Hepatic stellate cell (primary cell): Measurements from ENCODE around the gene CLK4.

Experiments
- DNase-seq: peaks from one replicate; pipeline ENCODE4 v3.0.0; 2011; ENCODE audit warnings: low spot score

Gene CLK4

GRCh38 chr5:178626484-178627258 lies at the start of gene CLK4:
Gene CLK4, minus strand, starts transcription at chr5:178627050. Its CDS starts 3,634 bp downstream, at chr5:178623416.
- peak; percentile 95 for DNase-seq

GRCh38 chr5:178675922-178676321 lies 49.1 kb upstream of the CLK4 start:
- DNase-seq: no peak

- no peak for DNase-seq
These were observed 47.5 kb upstream of the CLK4 start for GRCh38 chr5:178674334-178674733.

- DNase-seq: no peak
These were observed 47.0 kb upstream of the CLK4 start for GRCh38 chr5:178673801-178674295.

- no peak for DNase-seq
These were observed 45.8 kb upstream of the CLK4 start for GRCh38 chr5:178672630-178673029.

GRCh38 chr5:178671602-178672144 lies 44.8 kb upstream of the CLK4 start:
- no peak for DNase-seq

GRCh38 chr5:178670351-178670885 lies 43.6 kb upstream of the CLK4 start:
- no peak for DNase-seq

GRCh38 chr5:178668579-178668978 lies 41.7 kb upstream of the CLK4 start:
- DNase-seq: no peak

GRCh38 chr5:178667688-178668087 lies 40.8 kb upstream of the CLK4 start:
- DNase-seq: no peak

- DNase-seq: no peak
These were observed 40.3 kb upstream of the CLK4 start for GRCh38 chr5:178667101-178667500.

- DNase-seq: no peak
These were observed 37.3 kb upstream of the CLK4 start for GRCh38 chr5:178664141-178664540.

- DNase-seq: no peak
These were observed 35.7 kb upstream of the CLK4 start for GRCh38 chr5:178662541-178662860.

- no peak for DNase-seq
These were observed 35.1 kb upstream of the CLK4 start for GRCh38 chr5:178661836-178662540.

GRCh38 chr5:178651046-178651810 lies 24.4 kb upstream of the CLK4 start:
- DNase-seq: peak; percentile 8

GRCh38 chr5:178650214-178650613 lies 23.4 kb upstream of the CLK4 start:
- DNase-seq: no peak

GRCh38 chr5:178649580-178649979 lies 22.7 kb upstream of the CLK4 start:
- DNase-seq: no peak

GRCh38 chr5:178644826-178645545 lies 18.1 kb upstream of the CLK4 start:
- DNase-seq: no peak

- DNase-seq: no peak
These were observed 15.6 kb upstream of the CLK4 start for GRCh38 chr5:178642351-178642909.

GRCh38 chr5:178641711-178642110 lies 14.9 kb upstream of the CLK4 start:
- DNase-seq: no peak

- no peak for DNase-seq
These were observed 13.6 kb upstream of the CLK4 start for GRCh38 chr5:178640331-178641045.
